Smooth muscle cell (in vitro differentiated cells): ENCODE results near the gene DAPK2. TPM values are rescaled to one million over a fixed set of nuclear protein-coding genes. Genes with fewer than 3 reads are reported as not detected.

Source experiments
- DNase-seq: peaks from one replicate; lab custom pipeline; 2025; ENCODE audit not compliant: unreplicated experiment; lab: John Stamatoyannopoulos, UW
- H2AFZ ChIP-seq: fragments of 200-600 bp; sonication (generic); 2 replicates; pipeline ENCODE4 v1.6.0; 2016; ENCODE audit warnings: antibody characterized with exemption, low read depth, mild to moderate bottlenecking
- H3F3A ChIP-seq: fragments of 200-600 bp; sonication (generic); 2 replicates; pipeline ENCODE4 v1.6.0; 2017; ENCODE audit warnings: antibody characterized with exemption, low read depth
- H3K27ac ChIP-seq: fragments of 200-600 bp; sonication (generic); 2 replicates; pipeline ENCODE4 v1.5.1; 2016; ENCODE audit warnings: low read depth, mild to moderate bottlenecking
- H3K27me3 ChIP-seq: fragments of 200-600 bp; sonication (generic); 2 replicates; pipeline ENCODE4 v1.6.1; 2016; ENCODE audit warnings: low read depth, mild to moderate bottlenecking
- H3K36me3 ChIP-seq: fragments of 200-600 bp; sonication (generic); 2 replicates; pipeline ENCODE4 v1.5.1; 2016; ENCODE audit warnings: low read depth
- H3K4me1 ChIP-seq: fragments of 200-600 bp; sonication (generic); 2 replicates; pipeline ENCODE4 v1.5.1; 2016; ENCODE audit warnings: low read depth
- H3K4me2 ChIP-seq: fragments of 200-600 bp; sonication (generic); 2 replicates; pipeline ENCODE4 v1.6.0; 2016; ENCODE audit warnings: mild to moderate bottlenecking
- H3K4me3 ChIP-seq: fragments of 200-600 bp; sonication (generic); 2 replicates; pipeline ENCODE4 v1.5.1; 2016; ENCODE audit warnings: mild to moderate bottlenecking
- H3K79me2 ChIP-seq: fragments of 200-600 bp; sonication (generic); 2 replicates; pipeline ENCODE4 v1.6.0; 2016; ENCODE audit warnings: low read depth, mild to moderate bottlenecking
- H3K9ac ChIP-seq: fragments of 200-600 bp; sonication (generic); 2 replicates; pipeline ENCODE4 v1.6.0; 2016; ENCODE audit warnings: low read depth
- H3K9me3 ChIP-seq: fragments of 200-600 bp; sonication (generic); replicated peaks from 2 replicates; pipeline ENCODE4 v1.5.1; 2016; ENCODE audit warnings: low read depth
- H4K20me1 ChIP-seq: fragments of 200-600 bp; sonication (generic); 2 replicates; pipeline ENCODE4 v1.6.0; 2016; ENCODE audit warnings: low read depth
- CTCF ChIP-seq: fragments of 200-600 bp; sonication (generic); IDR thresholded peaks from 2 replicates; pipeline ENCODE4 v1.5.1; 2017; ENCODE audit warnings: borderline replicate concordance, mild to moderate bottlenecking, antibody characterized with exemption; ENCODE audit not compliant: insufficient read depth, poor library complexity, severe bottlenecking
- WGBS: methylation state at CpG from one replicate; pipeline ENCODE4 v1.1.7; 2016; ENCODE audit warnings: low lambda C conversion rate; 5-methylcytosine and 5-hydroxymethylcytosine counted together
- polyA plus RNA-seq: library from polyadenylated mRNA; unstranded; fragments of >200 nt; fragmentation: Nextera tagmentation; extraction: Ambion mirVana; gene quantifications from 2 replicates; pipeline ENCODE4 v1.2.1, GENCODE V29; 2016
- total RNA-seq: library from RNA; depleted of rRNA; stranded (reverse); fragments of >200 nt; gene quantifications from 2 replicates; pipeline ENCODE4 v1.2.3, GENCODE V29; 2014

DAPK2 gene
- total and polyA plus RNA-seq, 2 experiments from 2014 or later: not detected

GRCh38 chr15:64045774-64046420 is 388 bp downstream of the DAPK2 start:
- no peak for DNase-seq
- Histone ChIP-seq H3K27ac (no peak overlapping the region), H3K79me2 (no peaks in the 10 kb centered on the region), H3K4me1 (peaks cover 6% of the 10 kb centered on the region), H3K4me2 (peak overlapping the region; percentile 89), H3F3A (no peaks in the 10 kb centered on the region), H3K4me3 (peak overlapping the region; percentile 53), H3K9ac (no peak overlapping the region), H4K20me1 (no peaks in the 10 kb centered on the region), H3K27me3 (peaks cover 71% of the 10 kb centered on the region), H3K36me3 (no peaks in the 10 kb centered on the region), H2AFZ (no peak overlapping the region), H3K9me3 (no peaks in the 10 kb centered on the region)
- 36% methylated on average over 20 of the region's 76 CpGs for WGBS
- TF ChIP-seq CTCF: no peak

- no peaks in the 10 kb centered on the region for H3K36me3 ChIP-seq
- no peaks in the 10 kb centered on the region for H3K79me2 ChIP-seq
- no peak overlapping the region for H3K4me3 ChIP-seq
- no peak overlapping the region for H3K9ac ChIP-seq
- 97% methylated on average over 5 of the region's 5 CpGs for WGBS
- H3K9me3 ChIP-seq: no peaks in the 10 kb centered on the region
- no peak for TF ChIP-seq CTCF
- no peak for DNase-seq
- H3K27me3 ChIP-seq: peaks cover 71% of the 10 kb centered on the region
- H3K27ac ChIP-seq: no peak overlapping the region
- no peaks in the 10 kb centered on the region for H3F3A ChIP-seq
- H2AFZ ChIP-seq: no peak overlapping the region
- no peaks in the 10 kb centered on the region for H4K20me1 ChIP-seq
- H3K4me2 ChIP-seq: no peak overlapping the region
- H3K4me1 ChIP-seq: peaks cover 6% of the 10 kb centered on the region
Observed at GRCh38 chr15:64045101-64045435, 1.2 kb downstream of the DAPK2 start.

- Histone ChIP-seq H3K27ac (no peak overlapping the region), H3K36me3 (no peaks in the 10 kb centered on the region), H2AFZ (no peak overlapping the region), H3K4me3 (no peak overlapping the region), H3K9me3 (no peaks in the 10 kb centered on the region), H3K4me2 (no peak overlapping the region), H3K4me1 (peaks cover 6% of the 10 kb centered on the region), H3K9ac (no peak overlapping the region), H3F3A (no peaks in the 10 kb centered on the region), H3K27me3 (peaks cover 68% of the 10 kb centered on the region), H4K20me1 (no peaks in the 10 kb centered on the region), H3K79me2 (no peaks in the 10 kb centered on the region)
- DNase-seq: no peak
- 96% methylated on average over 7 of the region's 7 CpGs for WGBS
- no peak for TF ChIP-seq CTCF
Observed at GRCh38 chr15:64044300-64045100, 1.8 kb downstream of the DAPK2 start.
